ENCODE data around the gene FZD1.

Gene FZD1

DNA sequence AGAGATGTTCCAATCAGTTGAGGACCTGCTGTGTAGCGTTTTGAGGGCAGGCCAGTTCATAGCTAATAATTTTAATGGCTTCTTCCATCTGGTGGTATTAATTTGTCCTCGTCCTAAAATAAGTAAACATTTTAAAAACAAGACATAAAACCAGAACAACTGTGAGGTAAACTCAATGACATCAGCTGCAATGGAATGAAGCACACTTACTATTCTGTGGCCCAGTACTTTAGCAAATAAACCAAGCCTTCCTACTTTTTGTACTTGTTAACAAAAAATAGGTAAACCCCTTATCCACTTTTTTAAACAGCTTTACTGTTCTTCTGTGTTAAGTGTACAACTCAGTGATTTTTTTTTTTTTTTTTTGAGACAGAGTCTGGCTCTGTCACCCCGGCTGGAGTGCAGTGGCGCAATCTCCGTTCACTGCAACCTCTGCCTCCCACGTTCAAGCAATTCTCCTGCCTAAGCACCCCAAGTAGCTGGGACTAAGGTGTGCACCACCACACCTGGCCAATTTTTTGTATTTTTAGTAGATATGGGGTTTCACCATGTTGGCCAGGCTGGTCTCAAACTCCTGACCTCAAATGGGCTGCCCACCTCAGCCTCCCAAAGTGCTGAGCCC, 28.9 kb upstream of the FZD1 start:
- DNase-seq (ENCODE audit: low read depth, low spot score): no peak
- TF ChIP-seq YY1 (IDR thresholded peaks at IDR 0.05; ENCODE audit: insufficient read depth, insufficient read length) (no peak), ZNF274 (IDR thresholded peaks at IDR 0.05; ENCODE audit: low read depth, low read length) (no peak), SUZ12 (IDR thresholded peaks at IDR 0.05; ENCODE audit: extremely low read depth, insufficient read depth, insufficient read length) (no peak)
- no peaks in the 10 kb centered on the region for H3K27me3 ChIP-seq (ENCODE audit: insufficient read depth, insufficient read length)

GRCh38 chr7:91239171-91239604, 25.0 kb upstream of the FZD1 start:
- H3K27me3 ChIP-seq (ENCODE audit: insufficient read depth, insufficient read length): no peaks in the 10 kb centered on the region
- H3K9me3 ChIP-seq (ENCODE audit: insufficient read depth, low read length): no peaks in the 10 kb centered on the region
- H3K4me1 ChIP-seq (ENCODE audit: insufficient read depth, insufficient read length): no peaks in the 10 kb centered on the region
- H3K36me3 ChIP-seq (ENCODE audit: insufficient read depth, insufficient read length, low read length): no peaks in the 10 kb centered on the region
- H3K9ac ChIP-seq (ENCODE audit: insufficient read length, low read depth): no peak overlapping the region
- DNase-seq (ENCODE audit: low read depth, low spot score): no peak
- H3K4me3 ChIP-seq (ENCODE audit: insufficient read length, low read depth): no peak overlapping the region
- TF ChIP-seq ZNF274 (IDR thresholded peaks at IDR 0.05; ENCODE audit: low read depth, low read length) (no peak), YY1 (IDR thresholded peaks at IDR 0.05; ENCODE audit: insufficient read depth, insufficient read length) (no peak), SUZ12 (IDR thresholded peaks at IDR 0.05; ENCODE audit: extremely low read depth, insufficient read depth, insufficient read length) (no peak)

More for the DNA sequence above, 28.9 kb upstream of the FZD1 start:
- H3K9me3 ChIP-seq (ENCODE audit: insufficient read depth, low read length): no peaks in the 10 kb centered on the region
- H3K9ac ChIP-seq (ENCODE audit: insufficient read length, low read depth): no peak overlapping the region
- no peak overlapping the region for H3K4me3 ChIP-seq (ENCODE audit: insufficient read length, low read depth)
- no peaks in the 10 kb centered on the region for H3K36me3 ChIP-seq (ENCODE audit: insufficient read depth, insufficient read length, low read length)
- H3K4me1 ChIP-seq (ENCODE audit: insufficient read depth, insufficient read length): no peaks in the 10 kb centered on the region

DNA sequence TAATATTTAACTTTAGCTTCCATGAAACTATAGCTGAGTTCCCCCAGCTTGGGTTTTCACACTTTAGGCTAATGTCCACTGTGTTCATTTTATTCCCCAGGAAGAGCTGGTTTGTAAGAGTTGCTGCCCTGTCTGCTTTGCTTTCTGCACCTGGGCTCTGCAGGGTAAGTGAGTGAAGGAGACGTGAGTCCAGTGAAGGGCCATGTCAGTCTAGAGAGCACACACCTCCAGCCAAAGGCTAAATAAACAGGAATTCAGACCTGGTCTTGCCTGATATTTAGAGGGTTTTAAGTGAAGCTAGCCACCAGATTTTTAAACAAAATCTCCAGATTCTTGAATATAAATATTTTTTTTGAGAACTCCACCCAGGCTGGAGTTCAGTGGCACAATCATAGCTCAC, 24.5 kb upstream of the FZD1 start:
- no peak for DNase-seq (ENCODE audit: low read depth, low spot score)
- no peak for TF ChIP-seq ZNF274 (IDR thresholded peaks at IDR 0.05; ENCODE audit: low read depth, low read length)
- no peak for TF ChIP-seq SUZ12 (IDR thresholded peaks at IDR 0.05; ENCODE audit: extremely low read depth, insufficient read depth, insufficient read length)
- TF ChIP-seq YY1 (IDR thresholded peaks at IDR 0.05; ENCODE audit: insufficient read depth, insufficient read length): no peak
- no peak overlapping the region for H3K4me3 ChIP-seq (ENCODE audit: insufficient read length, low read depth)
- no peaks in the 10 kb centered on the region for H3K36me3 ChIP-seq (ENCODE audit: insufficient read depth, insufficient read length, low read length)
- H3K27me3 ChIP-seq (ENCODE audit: insufficient read depth, insufficient read length): no peaks in the 10 kb centered on the region
- no peaks in the 10 kb centered on the region for H3K4me1 ChIP-seq (ENCODE audit: insufficient read depth, insufficient read length)
- H3K9ac ChIP-seq (ENCODE audit: insufficient read length, low read depth): no peak overlapping the region
- H3K9me3 ChIP-seq (ENCODE audit: insufficient read depth, low read length): no peaks in the 10 kb centered on the region

DNA sequence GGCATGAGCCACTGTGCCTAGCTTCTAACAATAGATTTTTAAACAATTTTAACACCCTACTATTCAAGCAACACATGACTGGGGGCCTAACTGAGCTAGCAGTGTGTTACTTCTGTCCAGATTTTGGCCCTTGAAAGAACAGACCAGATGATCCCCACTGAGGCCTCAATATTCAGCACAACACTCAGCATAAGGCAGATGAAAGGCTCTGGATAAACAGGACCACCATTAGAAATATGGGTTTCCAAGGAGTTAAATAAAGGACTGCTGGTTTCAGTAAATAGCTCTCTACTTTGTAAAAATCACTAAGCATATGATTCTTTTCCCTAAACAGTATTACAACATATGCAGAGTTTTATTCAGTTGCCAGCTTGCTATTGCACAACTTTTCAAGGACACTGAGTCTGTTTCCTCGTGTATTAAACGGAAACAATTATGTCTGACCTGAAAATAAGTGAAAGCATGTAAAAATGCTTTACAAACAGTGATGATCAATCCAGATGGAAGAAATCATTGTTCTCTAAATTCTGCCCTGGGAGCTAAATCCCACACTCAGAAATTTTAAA, 23.8 kb upstream of the FZD1 start:
- Histone ChIP-seq H3K9me3 (ENCODE audit: insufficient read depth, low read length) (no peaks in the 10 kb centered on the region), H3K27me3 (ENCODE audit: insufficient read depth, insufficient read length) (no peaks in the 10 kb centered on the region), H3K9ac (ENCODE audit: insufficient read length, low read depth) (no peak overlapping the region), H3K4me3 (ENCODE audit: insufficient read length, low read depth) (no peak overlapping the region), H3K36me3 (ENCODE audit: insufficient read depth, insufficient read length, low read length) (no peaks in the 10 kb centered on the region), H3K4me1 (ENCODE audit: insufficient read depth, insufficient read length) (no peaks in the 10 kb centered on the region)
- DNase-seq (ENCODE audit: low read depth, low spot score): no peak
- TF ChIP-seq YY1 (IDR thresholded peaks at IDR 0.05; ENCODE audit: insufficient read depth, insufficient read length): no peak
- no peak for TF ChIP-seq SUZ12 (IDR thresholded peaks at IDR 0.05; ENCODE audit: extremely low read depth, insufficient read depth, insufficient read length)
- no peak for TF ChIP-seq ZNF274 (IDR thresholded peaks at IDR 0.05; ENCODE audit: low read depth, low read length)

DNA sequence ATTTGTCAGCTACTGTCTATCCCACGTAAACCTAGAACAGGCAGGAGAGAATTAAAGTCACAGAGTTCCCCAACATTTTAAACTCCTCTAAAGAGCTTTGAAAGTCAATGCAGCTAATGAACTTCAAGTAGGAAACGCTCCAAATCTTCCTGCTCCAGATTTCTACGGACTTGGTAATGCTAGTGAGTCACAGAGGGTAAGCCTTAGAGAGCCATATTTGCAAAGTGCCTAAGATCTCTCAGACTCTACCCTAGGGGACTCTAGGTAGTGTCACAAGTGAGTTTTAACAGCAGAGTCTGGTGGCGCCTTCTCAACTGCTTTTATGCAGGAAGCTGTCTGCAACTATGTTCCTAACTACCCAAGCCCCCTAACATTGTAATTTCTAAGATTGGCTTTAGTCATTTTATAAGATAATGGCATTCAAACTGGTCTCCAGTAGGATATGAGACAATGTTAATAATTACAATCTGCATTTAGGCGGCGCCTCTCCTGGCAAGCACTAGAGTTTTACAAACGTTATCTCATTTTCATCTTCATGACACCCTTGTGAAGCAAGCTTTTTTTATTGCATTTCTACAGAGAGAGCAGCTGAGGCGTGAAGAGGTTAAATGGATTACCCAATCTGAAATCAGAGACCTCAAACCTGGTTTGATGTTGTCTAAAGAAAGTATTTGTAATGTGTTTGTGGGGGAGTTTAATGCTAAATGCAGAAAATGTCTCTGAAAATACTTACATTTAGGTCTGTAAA, 22.0 kb upstream of the FZD1 start:
- Histone ChIP-seq H3K9ac (ENCODE audit: insufficient read length, low read depth) (no peak overlapping the region), H3K4me3 (ENCODE audit: insufficient read length, low read depth) (no peak overlapping the region), H3K9me3 (ENCODE audit: insufficient read depth, low read length) (no peaks in the 10 kb centered on the region), H3K4me1 (ENCODE audit: insufficient read depth, insufficient read length) (no peaks in the 10 kb centered on the region), H3K36me3 (ENCODE audit: insufficient read depth, insufficient read length, low read length) (no peaks in the 10 kb centered on the region), H3K27me3 (ENCODE audit: insufficient read depth, insufficient read length) (no peaks in the 10 kb centered on the region)
- TF ChIP-seq YY1 (IDR thresholded peaks at IDR 0.05; ENCODE audit: insufficient read depth, insufficient read length) (no peak), SUZ12 (IDR thresholded peaks at IDR 0.05; ENCODE audit: extremely low read depth, insufficient read depth, insufficient read length) (no peak), ZNF274 (IDR thresholded peaks at IDR 0.05; ENCODE audit: low read depth, low read length) (no peak)
- no peak for DNase-seq (ENCODE audit: low read depth, low spot score)

GRCh38 chr7:91243591-91244301, 20.5 kb upstream of the FZD1 start:
- no peak for DNase-seq (ENCODE audit: low read depth, low spot score)

More at GRCh38 chr7:91243591-91244301, 20.5 kb upstream of the FZD1 start:
- Histone ChIP-seq H3K4me3 (ENCODE audit: insufficient read length, low read depth) (no peak overlapping the region), H3K9me3 (ENCODE audit: insufficient read depth, low read length) (no peaks in the 10 kb centered on the region), H3K4me1 (ENCODE audit: insufficient read depth, insufficient read length) (no peaks in the 10 kb centered on the region), H3K9ac (ENCODE audit: insufficient read length, low read depth) (no peak overlapping the region), H3K36me3 (ENCODE audit: insufficient read depth, insufficient read length, low read length) (no peaks in the 10 kb centered on the region), H3K27me3 (ENCODE audit: insufficient read depth, insufficient read length) (no peaks in the 10 kb centered on the region)
- TF ChIP-seq ZNF274 (IDR thresholded peaks at IDR 0.05; ENCODE audit: low read depth, low read length) (no peak), SUZ12 (IDR thresholded peaks at IDR 0.05; ENCODE audit: extremely low read depth, insufficient read depth, insufficient read length) (no peak), YY1 (IDR thresholded peaks at IDR 0.05; ENCODE audit: insufficient read depth, insufficient read length) (no peak)
